ENCODE data around the gene CSF2RB.

CSF2RB gene

DNA sequence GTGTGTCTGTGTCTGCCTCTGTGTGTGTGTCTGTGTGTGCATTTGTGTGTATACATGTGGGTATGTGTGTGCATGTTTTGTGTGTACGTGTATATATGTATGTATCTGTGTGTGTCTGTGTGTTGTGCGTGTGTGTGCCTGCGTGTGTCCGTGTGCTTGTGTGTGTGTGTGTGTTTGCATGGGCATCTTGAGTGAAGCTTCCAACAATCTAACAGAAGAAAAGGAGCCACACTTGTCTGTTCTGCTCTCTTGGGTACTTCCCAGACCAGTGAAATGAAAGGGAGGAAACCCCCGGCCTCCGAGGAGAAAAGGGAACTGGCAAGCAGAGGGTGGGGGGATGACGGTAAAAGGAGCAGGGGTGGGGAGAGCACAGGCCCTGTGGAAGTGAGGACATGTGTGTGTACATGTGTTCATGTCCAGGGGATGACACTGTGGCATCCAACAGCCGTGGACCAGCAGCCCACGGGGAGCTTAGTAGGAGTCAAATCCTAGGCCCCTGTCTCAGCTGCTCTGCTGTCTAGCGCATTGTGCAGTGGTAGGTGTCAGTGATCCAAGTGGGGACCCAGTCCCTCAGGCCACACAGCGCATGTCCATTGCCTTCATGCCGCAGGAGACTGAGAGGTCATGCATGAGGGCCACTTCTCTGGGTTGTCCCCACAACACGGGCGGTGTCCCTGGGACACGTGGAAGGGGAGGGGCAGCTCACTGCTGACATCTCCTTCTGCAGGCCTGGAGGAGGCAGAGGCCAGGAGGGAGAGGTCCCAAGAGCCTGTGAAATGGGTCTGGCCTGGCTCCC is 8.1 kb downstream of the CSF2RB start:
- no peak for DNase-seq (ENCODE audit: low read depth)

DNA sequence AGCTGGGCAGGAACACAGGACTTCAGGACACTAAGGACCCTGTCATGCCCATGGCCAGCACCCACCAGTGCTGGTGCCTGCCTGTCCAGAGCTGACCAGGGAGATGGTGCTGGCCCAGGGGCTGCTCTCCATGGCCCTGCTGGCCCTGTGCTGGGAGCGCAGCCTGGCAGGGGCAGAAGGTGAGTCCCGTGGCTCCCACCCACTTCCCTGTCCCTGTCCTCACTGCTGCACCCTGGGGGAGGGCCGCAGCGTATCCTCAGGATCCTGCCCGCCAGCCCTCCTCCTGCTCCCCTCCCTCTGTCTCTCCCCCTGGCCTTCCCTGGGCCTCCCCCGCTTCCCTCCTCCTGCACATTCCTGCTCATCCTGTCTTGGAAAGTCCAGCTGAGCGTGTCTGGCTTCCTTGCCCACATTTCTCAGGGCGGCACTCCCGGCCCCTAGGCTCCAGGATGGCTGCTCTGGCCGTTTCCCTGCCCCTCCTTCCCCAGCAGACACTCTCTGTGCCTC is 8.7 kb downstream of the CSF2RB start:
- no peak for DNase-seq (ENCODE audit: low read depth)

DNA sequence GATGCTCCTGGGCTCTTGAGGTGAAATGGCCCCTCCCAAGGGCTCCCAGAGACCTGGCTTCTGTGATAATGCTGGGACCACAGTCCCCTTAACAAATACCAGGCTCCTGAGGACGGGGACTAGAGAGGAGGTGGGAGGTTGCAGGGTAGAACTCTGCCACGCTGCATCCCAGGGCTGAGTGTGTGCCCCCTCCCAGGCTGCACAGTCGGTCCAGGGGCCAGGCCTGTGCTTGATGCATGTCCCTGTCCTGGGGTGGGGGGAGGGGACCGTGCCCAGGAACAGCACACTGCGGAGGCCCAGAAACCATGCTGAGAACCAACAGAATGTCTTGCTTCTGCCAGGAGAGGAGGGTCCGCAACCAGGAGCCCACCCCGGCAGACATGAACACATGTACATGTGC is 9.3 kb downstream of the CSF2RB start:
- DNase-seq (ENCODE audit: low read depth), result no peak

DNA sequence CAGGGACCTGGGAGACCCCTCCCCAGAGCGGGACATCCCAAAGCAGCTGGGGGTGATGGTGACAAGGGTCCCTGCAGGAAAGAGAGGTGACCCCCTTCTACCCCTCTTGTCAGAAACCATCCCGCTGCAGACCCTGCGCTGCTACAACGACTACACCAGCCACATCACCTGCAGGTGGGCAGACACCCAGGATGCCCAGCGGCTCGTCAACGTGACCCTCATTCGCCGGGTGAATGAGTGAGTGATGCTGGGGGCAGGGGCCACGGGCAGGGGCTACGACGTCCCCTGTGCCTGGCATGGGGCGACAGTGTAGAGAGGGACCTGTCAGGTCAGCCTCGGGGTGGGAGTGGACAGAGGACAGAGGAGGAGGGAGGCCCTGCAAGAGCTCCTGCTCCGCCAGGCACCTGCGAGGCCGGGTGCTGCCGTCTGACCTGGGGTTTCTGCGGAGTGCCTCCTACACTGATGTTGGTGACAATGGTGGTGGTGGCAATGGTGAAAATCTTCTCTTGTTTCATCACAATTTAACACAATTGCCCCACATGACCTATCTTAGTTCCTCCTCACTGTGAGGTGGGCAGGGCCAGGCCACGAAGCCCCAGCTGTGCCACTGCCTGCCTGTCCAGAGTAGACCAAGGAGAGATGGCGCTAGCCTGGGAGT is 9.8 kb downstream of the CSF2RB start:
- no peak for DNase-seq (ENCODE audit: low read depth)

DNA sequence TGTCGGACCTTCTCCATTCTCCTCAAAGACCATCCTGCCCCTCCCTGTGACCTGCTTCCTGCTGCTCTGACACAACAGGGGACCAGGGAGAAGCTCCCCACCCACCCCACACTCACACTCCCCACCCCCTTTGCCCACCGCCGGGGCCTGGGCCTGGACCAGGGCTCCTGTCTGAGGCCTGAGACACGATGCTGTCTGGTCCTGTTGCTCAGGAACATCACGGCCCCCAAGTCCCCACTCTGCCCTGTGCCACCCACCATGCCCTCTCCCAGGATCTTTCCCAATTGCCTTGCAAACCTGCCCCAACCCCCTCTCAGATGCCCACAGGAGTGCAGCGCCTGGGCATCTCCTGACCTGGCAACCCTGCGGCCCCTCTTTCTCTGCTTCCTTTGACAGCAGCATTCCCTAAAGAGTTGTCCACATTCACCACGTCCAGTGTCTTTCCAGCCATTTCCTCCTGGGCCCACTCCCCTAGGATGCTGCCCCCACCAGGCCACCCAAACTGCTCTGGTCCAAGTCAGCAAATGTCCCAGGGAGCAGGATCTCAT is 10.8 kb downstream of the CSF2RB start:
- DNase-seq (ENCODE audit: low read depth), result no peak

DNA sequence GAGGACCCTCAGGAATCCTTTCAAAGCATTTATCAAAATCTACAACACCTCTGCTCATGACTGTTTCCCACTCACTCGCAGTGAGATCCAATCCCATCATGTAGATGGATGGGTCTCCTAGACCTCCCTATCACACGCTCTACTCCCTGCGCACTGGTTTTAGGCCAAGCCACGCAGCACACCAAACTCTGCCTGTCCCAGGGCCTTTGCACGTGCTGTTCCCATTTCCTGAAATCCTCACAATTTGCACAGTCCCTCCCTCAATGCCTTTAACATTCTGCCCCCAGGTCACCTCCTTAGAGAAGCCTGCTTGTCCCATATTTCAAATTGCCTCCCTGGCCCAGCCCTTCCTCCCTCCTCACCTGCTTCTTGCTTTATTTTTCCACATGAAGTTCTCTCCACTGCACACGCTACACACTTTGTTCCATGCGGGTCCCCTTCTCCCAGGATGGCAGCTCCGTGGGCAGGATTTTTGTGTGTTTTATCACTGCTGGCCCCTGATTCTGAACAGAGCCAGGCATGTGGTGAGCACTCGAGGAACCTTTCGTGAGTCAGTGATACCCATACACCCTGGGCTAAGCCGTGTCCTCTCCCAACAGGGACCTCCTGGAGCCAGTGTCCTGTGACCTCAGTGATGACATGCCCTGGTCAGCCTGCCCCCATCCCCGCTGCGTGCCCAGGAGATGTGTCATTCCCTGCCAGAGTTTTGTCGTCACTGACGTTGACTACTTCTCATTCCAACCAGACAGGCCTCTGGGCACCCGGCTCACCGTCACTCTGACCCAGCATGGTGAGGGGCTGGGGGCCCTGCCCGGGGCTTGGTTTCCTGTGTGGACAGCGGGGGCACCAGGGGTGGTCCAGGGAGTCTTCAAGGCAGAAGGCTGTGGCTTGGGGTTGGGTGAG is 12.2 kb downstream of the CSF2RB start:
- DNase-seq (ENCODE audit: low read depth), result no peak

DNA sequence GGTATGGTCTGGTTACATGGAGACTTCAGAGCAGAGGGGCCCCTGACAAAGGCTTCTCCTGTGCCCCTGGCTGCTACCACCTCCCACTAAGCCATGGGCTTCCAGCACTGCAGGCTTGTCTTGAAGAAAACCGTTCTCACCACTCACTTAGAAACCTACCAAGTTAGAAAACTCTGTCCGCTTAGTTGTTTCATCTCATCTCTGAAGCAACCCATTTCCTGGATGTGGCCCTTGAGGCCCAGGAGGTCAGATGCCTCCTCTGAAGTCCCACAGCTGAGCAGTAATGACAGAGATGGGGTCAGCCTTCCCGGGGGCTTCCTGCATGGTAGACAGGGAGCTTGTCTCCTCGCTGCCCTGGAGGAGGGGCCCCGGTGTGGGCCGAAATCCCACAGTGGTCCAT is 12.9 kb downstream of the CSF2RB start:
- no peak for DNase-seq (ENCODE audit: low read depth)

DNA sequence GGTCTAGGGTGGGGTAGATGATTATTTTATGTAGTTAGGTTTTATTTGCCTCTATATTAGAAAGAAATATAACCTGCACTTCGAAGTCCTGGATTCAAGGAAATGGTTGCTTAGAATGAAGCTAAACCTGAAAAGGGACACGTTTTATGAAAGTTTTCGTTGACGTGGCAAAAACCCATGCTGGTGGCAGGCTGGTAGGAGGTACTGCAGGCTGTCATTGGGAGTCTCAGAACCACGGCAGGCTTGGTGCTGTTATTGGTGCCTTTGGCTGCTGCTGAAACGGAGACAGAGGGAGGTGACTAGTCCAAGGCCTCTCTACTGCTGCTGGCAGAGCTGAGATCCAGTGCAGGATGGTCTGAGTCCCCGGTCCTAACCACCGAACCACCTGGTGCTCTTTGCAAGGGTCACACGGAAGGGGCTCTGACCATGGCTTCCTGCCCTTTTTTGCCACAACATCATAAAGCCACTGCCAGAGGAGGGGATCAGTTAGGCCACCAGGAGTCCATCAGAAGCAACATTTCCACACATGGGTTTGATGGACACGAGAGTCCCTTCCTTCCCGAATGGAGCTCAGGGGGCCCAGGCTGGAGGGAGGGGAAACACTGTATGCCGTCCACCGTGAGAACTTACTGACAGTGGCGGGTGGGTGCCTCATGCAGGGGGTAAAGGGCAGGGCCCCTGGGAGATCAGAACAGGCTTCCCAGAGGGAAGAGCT is 13.4 kb downstream of the CSF2RB start:
- no peak for DNase-seq (ENCODE audit: low read depth)

DNA sequence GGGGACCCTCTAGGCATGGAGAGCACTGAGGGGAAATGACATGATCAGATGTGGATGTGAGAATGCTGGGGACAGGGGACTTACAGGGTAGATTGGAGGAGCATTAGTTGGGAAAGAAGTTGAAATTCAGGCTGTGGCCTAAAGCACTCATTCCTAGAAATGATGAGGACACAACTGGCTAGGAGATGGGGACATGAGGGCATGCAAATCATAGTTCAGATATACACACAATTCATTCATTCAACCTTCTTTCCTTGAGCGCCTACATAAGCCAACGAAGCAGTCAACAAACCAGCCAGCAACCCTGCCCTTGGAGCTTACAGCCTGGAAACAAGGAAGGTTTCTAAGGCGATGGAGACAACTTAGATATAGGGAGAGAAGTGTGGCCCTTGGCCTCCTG is 14.2 kb downstream of the CSF2RB start:
- DNase-seq (ENCODE audit: low read depth), result no peak

DNA sequence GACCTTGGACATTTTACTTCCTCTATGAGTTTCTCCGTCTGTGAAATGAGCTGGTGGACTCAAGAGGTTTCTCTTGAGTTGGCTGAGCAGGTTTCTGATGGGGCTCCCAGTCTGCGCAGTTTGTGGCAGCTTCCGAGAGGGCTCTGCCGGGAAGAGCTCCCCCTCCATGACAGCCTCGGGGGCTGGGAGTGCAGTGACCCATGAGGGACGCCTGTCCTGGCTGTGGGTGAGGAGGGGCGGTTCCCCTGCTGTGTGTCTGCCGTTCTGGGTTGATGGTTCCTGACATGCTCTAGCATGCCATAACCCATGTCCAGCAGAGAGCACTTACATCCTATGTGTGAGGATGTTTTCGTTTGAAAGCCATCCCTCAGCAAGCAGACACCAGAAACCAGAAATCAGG is 14.8 kb downstream of the CSF2RB start:
- DNase-seq (ENCODE audit: low read depth), result no peak

DNA sequence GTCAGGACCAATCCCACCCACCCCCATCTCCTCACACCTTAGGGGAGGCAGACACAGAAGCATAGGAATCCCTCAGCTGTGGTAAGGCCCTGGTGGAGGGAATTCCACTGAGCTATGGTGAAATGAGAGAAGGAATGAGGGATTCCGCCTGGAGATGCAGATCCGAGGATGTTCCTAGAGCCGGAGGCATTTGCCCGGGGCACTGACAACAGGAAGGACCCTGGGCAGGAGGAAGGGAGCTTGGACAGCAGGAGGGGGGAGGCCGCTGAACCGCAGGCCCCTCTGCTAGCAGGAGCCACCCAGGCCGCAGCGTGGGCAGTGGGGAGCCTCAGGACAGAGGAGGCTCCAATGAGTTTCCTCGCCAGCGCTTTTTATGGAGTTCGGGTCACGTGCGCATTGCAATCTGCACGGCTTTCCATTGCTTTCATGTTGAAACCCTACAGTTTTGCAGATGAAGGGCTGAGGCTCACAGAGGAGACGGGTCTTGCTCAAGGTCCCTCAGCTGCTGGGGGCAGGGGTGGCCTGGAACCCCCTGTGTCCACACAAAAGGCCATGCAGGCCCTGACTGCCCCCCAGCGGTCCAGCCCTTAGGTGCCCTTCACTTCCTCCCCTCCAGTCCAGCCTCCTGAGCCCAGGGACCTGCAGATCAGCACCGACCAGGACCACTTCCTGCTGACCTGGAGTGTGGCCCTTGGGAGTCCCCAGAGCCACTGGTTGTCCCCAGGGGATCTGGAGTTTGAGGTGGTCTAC is 15.5 kb downstream of the CSF2RB start:
- no peak for DNase-seq (ENCODE audit: low read depth)

DNA sequence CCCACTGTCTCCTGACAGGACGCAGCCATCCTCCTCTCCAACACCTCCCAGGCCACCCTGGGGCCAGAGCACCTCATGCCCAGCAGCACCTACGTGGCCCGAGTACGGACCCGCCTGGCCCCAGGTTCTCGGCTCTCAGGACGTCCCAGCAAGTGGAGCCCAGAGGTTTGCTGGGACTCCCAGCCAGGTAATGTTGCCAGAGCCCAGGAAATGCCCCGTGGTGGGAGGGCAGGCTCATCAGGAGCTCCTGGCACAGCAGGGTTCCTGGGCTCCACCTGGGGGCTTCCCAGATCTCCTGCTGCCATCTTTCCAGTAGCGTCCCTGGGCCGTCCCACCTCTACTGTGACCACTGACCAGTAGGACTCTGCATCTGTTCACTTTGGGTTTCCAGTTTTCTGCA is 16.2 kb downstream of the CSF2RB start:
- DNase-seq (ENCODE audit: low read depth), result no peak

DNA sequence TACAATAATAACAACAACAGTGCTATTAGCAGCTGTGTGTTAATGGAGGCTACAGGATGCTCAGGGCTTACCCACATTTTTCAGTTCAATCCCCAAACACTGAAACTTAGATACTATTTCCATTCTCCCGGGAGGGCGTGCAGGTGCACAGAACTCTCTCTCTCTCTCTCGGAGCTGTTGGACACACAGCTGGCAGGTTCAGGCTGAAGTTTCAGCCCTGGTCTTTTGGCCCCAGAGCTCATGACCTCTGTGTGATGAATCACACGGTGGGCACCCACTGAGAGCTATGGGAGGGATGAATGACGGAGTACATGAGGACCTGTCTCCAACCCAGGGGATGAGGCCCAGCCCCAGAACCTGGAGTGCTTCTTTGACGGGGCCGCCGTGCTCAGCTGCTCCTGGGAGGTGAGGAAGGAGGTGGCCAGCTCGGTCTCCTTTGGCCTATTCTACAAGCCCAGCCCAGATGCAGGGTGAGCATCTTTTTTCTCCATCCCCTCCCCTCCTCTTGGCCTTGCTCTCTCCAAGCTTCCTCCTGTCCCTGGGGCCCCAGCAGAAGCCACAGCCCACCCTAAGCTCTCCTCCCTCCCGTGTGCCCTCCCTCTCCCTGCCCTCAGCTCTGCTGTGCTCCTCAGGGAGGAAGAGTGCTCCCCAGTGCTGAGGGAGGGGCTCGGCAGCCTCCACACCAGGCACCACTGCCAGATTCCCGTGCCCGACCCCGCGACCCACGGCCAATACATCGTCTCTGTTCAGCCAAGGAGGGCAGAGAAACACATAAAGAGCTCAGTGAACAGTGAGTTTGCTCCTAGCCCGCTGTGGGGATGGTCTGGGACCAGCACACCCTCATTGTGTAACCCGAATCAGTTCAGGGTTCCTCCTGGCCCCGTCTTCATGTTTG is 16.9 kb downstream of the CSF2RB start:
- DNase-seq (ENCODE audit: low read depth), result no peak

DNA sequence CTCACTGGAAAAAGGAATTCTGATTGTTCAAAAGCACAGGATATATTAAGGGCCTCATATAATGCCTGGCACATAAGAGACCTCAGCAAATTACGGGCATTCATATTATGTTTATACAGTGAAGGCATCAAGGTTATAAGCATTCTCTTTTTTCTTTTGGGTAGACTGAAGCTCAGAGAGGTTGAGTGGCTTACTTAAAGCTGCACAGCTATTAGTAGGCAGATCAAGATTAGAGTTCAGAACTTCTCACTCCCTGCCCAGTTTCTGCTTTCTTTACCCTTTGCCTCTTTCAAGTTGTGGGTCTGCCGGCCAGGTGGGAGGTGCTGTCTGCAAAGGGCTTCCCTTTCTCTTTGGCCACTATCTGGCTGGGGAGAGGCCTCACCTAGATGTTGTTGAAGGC is 18.0 kb downstream of the CSF2RB start:
- DNase-seq (ENCODE audit: low read depth), result no peak

DNA sequence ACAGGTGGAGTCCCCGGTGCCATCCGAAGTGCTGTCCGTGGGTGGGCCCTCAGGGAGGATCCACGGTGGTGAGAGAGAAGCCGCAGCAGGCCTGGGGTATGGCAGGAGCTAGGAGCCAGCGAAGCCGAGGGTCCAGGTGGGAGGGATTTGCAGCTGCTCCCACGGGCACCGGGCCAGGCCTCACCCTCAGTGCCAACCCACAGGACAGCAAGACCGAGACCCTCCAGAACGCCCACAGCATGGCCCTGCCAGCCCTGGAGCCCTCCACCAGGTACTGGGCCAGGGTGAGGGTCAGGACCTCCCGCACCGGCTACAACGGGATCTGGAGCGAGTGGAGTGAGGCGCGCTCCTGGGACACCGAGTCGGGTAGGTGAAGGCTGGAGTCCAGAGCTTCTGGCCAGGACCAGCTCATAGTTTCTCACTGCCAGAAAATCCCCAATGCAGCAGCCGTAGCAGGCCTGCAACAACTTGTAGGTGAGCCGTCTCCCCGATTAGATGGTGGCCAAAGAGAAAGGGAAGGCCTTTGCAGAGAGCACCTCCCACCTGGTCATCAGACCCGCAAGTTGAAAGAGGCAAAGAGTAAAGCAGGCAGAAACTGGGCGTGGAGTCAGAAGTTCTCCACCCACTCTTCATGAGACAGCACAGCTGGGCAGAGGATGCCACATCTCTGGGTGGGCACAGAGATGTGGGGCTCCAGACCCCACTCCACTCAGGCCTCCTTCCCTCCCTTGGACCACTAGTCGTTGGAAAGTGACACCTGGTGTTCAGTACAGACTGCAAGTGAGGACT is 20.4 kb downstream of the CSF2RB start:
- DNase-seq (ENCODE audit: low read depth), result no peak

DNA sequence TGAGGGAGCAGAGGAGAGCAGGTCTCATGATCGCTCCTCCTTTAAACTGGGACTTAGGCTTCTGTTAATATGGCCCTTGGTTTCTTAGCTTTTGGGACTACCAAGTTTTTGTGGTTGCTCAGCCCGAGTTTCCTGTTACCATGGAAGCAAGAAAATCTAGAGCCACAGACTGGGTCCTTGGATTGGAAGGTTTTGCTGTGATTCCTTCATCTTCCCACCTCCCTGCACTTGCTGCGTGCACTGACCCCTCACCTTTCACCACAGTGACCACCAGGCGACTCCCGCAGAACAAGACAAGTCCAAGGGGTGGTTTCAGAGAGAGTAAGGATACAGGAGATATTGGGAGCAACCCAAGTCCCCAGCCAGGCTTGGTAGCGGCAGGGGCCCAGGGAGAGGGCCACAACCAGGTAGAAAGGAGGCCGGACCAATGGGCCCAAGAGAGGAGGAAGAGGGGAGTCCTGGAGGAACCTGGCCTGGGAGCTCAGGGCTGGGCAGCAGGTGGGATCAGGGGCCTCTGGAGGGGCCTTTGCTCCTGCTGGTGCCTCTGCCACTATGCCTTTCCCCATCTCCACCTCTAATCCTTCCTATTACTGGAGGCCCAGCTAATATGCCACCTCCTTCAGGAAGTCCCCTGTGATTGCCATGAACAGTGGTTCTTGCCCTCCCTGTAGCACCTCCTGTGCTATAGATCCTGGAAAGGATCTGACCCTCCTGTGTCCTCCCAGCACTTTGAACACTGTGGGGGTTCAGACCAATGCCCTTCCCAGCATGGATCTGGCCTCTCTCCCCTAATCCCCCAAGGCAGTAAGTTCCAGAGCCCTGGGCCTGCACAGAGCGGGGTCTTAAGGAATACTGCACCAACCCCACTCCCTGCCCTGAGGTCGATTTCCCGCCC is 21.2 kb downstream of the CSF2RB start:
- DNase-seq (ENCODE audit: low read depth), result no peak

DNA sequence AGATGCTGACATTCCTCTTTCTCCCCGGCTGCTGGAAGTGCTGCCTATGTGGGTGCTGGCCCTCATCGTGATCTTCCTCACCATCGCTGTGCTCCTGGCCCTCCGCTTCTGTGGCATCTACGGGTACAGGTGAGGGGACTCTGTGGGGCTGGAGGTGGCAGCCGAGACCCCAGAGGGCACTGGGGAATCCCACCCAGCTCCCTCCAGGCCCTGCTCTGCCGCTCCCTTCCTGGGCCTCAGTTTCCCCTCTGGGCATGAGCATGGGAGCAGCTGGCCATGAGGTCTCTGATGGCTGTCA is 21.8 kb downstream of the CSF2RB start:
- no peak for DNase-seq (ENCODE audit: low read depth)

DNA sequence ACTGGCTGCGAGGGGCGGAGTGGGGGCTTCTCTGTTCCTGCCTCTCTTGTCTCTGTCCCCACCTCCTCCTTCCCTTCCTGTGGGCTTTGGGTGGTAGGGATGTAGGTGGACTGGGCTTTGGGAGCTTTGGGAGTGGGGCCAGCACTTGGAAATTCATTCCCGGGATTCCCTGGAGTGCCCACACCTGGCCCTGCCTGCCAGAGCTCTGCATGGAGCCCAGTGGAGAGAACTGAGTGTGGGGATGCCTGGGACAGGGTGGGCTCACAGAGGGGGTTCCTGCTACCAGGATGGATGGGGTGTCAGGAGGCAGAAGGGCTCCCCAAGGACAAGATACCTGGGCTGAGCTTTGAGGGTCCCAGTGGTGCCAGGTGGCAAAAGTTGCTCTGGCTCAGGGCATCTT is 22.3 kb downstream of the CSF2RB start:
- DNase-seq (ENCODE audit: low read depth), result no peak
